ENCODE results near the gene NMNAT1.

GRCh38 chr1:9908871-9909233 lies 34.4 kb upstream of the NMNAT1 start:
- TF ChIP-seq EZH2 (IDR thresholded peaks at IDR 0.05; ENCODE audit: insufficient read depth, low read length): no peak
- TF ChIP-seq, protein P1, sequence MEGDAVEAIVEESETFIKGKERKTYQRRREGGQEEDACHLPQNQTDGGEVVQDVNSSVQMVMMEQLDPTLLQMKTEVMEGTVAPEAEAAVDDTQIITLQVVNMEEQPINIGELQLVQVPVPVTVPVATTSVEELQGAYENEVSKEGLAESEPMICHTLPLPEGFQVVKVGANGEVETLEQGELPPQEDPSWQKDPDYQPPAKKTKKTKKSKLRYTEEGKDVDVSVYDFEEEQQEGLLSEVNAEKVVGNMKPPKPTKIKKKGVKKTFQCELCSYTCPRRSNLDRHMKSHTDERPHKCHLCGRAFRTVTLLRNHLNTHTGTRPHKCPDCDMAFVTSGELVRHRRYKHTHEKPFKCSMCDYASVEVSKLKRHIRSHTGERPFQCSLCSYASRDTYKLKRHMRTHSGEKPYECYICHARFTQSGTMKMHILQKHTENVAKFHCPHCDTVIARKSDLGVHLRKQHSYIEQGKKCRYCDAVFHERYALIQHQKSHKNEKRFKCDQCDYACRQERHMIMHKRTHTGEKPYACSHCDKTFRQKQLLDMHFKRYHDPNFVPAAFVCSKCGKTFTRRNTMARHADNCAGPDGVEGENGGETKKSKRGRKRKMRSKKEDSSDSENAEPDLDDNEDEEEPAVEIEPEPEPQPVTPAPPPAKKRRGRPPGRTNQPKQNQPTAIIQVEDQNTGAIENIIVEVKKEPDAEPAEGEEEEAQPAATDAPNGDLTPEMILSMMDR (IDR thresholded peaks at IDR 0.05; ENCODE audit: insufficient read depth, low read depth, low read length): no peak

All from astrocyte (in vitro differentiated cells and primary cell).